NCI-H748 (cell line): ENCODE measurements around the gene RAB38.

Experiments used
- DNase-seq: peaks from one replicate; lab custom pipeline; 2025; ENCODE audit not compliant: unreplicated experiment; lab: John Stamatoyannopoulos, UW

The RAB38 gene

DNA sequence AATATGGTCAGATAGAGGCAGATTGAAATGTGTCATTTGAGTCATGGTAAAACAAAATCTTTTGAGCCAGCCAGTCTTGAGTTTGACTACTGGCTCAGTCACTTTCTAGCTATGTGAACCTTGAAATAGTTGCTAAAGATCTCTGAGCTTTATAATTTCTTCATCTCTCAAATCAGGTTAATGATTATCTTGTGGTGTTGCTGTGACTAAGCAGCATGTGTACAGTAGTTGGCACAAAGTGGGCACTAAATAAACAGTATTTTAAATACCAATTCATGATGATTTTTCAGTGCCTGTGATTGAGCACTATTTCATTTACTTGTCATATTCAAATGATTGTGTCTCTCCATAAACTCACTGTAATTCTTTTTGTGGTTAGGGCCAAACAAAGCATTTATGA lies 70.8 kb downstream of the RAB38 start:
- DNase-seq: no peak

DNA sequence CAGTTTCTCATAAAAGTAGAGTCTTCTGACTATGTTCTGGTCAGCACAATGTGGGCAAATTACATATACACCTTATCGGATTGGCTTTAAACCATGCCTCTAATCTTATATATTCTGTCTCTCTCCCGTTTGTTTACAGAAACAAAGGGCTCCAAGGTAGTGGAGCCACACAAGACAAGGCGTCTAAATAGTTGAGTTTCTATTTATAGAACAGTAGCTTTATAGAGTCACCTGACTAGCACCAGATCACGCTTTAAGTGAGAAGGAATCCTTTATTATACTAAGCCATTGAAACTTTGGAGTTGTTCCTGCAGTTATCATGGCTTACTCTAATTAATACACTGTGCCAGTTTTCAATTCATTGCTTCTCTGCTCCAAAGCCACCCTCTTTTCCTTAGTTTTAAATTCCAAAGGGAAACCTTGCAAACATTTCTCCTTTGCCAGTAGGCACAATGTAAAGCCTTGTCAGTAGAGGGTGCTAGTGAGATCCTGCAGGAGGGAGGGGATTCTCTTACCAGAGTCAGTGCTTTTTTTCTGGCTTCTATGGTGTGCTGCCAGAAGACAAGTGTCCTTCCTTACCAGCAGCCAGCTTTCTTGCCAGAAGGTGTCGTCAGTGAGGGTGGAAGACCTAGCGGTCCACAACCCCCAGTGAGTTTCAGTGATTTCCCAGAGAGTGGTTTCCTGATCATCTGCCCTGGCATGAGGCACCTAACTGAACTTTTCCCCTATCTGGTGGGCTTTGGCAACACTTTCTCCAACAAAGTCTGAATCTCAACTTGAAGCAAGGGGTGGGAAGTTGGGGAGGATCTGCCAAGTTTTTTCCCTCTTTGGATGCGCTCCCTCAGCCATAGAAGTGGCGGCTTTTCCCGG lies 71.7 kb downstream of the RAB38 start:
- DNase-seq: peak; percentile 25

DNA sequence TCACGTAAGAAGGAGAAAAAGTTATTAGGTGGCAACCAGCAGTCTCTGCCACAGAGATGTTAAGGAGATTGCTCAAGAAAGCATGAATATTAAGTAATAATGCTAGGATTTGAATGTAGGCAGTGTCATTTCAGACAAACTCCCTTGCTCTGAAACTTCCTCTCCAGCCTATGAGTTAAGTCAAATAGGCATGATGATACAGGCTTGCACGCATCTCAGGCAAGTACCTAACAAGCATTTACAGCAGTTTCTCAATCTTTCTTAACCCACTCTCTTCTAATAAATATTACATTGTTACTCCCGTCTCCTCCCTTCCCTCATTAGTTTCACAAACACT lies 72.7 kb downstream of the RAB38 start:
- no peak for DNase-seq

DNA sequence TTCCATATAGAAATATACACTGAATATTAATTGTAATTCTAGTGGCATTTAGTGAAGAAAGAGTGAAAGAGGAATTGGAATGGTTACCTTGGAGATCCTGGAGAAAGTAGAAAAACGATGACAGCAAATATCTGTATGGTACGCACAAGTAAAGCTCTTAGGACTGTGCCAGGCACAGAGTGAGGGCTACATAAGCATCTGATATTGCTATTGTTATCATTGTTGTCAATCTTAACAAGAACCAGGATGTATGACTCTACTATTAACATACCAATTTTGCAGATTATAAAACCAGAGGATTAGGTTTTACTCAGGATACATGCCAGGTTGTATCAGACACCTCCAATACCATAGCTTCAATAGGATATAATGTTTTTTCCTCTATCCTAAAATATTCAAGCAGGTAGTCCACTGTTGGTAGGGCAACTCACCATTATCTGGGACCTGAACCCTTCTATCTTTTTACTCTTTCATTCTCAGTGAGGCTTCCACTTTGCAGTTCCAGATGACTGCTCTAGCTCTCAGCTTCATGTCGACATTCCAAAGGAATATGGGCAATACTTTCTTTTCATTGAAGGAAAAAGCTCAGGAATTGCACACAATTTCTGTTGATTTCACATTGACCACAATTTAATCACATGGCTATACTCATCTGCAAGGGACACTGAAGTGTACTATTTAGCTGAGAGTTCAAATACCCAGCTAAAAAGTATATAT lies 73.2 kb downstream of the RAB38 start:
- no peak for DNase-seq

DNA sequence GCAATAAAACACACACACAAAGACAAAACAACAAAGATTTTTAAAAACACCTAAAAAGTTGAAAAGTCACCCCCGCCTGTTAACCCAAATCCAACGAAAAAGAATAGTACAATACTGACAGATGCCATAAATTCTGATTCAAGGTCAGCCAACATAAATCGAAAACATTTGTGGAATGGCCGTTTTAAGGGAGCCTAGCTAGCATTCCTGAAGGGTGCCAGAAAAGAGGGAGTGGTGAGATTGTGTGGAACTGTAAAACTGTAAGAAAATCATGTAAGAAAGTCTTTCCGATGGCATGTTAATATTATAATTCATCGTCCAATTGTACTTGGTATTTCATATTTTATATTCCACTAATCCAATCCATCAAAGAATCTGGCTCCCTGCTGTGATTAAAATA lies 75.1 kb downstream of the RAB38 start:
- no peak for DNase-seq

DNA sequence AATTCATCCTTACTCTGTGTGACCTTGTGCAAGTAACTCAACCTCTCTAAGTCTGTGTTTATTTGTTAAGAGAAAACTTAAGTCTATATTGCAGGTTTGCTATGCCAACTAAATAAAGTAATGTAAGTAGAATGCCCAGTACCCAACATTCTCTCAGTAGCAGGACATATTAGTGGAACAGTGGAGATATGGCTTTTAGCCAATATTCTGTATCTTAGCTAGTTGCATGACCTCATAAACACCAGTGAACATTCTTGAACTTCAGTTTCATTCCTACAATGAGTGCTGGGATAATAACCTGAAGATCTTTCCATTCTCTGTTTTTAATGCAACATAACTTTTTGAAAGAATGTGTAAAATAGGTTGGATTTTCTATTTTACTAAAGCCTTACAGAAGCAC lies 77.0 kb downstream of the RAB38 start:
- DNase-seq: no peak

DNA sequence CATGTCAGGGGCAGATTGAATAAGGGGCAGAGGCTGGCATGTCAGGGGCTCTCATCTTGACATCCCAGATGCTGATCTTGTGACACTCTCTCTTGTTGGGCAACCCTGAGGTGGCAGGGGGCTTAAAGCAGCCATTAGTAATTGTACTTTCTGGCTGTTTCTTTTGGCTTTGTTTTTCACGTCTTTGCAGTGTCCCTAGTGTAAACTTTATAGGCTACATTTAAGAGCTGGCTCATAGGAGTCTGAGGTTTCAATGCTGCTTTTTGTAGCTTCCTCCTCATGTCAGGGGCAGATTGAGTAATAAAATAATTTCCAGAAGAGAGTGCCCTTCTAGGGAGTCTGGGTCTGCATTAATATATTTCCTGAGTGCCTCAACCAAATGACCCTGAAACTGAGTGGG lies 86.1 kb downstream of the RAB38 start:
- no peak for DNase-seq

DNA sequence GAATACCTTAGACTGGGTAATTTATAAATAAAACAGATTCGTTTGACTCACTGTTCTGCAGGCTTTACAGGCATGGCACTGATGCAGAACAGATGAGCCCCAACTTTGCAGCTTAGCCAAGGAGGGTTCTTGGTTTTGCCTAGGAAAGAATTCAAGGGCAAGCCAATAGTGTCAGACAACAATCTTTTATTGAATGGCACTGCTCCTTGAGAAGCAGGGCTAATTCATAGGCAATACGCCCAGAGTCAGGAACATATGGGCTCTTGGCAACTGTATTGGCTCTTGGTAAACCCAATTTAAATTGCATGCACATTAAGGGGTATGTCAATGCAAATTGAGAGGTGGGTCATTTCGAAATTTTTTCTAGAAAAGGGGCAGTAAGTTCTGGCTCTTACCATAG lies 87.9 kb downstream of the RAB38 start:
- no peak for DNase-seq

DNA sequence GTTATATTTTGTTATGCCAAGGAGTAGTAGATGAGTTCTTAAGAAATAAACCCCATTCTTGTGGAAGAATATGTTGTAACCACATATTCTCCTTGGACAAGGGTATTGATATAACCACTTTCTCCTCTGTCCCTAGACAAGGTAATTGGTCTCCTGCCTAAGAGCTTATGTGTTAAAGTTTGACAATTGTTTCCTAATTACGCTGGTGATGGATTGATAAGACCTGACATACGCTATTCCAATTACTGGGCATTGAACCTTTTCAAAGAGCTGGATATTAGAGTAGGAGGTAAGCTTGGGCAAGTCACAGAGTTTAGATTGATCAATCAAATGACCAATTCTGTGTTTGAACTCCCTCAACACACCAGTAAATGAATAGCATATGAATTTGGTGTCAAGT lies 88.9 kb downstream of the RAB38 start:
- no peak for DNase-seq

DNA sequence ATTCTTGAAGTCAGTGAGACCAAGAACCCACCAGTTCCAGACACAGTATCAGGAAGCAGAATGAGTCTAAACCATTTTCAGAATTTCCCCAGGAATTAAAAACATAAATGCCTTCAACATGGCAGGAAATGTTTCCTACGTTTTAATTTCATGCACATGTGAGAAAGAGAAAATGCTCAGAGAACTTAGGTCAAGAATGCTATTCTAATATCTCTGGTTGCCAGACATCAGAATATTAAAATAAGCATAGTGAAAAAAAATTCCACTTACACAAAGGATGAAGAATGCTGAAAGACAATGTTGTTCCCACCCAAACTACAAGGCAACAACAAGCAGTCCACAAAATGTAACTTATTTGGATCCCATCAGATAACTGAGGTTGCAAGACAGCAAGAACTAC lies 104.8 kb downstream of the RAB38 start:
- DNase-seq: no peak

DNA sequence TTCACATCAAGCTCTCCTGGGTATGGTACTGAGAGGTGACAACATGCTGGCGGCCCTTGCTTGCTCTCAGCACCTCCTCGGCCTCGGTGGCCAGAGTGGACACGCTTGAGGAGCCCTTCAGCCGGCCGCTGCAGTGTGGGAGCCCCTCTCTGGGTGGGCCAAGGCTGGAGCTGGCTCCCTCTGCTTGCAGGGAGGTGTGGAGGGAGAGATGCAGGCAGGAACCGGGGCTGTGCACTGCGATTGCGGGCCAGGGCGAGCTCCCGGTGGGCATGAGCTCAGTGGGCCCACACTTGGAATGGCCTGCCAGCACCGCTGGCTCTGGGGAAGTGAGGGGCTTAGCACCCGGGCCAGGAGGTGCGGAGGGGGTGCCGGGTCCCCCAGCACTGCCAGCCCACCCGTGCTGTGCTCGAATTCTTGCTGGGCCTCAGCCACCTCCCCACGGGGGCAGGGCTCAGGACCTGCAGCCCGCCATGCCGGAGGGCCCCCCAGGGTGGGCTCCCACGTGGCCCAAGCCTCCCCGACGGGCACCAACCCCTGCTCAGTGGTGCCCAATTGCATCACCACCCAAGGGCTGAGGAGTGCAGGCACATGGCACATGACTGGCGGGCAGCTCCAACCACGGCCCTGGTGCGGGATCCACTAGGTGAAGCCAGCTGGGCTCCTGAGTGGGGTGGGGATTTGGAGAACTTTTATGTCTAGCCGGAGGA lies 106.2 kb downstream of the RAB38 start:
- DNase-seq: no peak

DNA sequence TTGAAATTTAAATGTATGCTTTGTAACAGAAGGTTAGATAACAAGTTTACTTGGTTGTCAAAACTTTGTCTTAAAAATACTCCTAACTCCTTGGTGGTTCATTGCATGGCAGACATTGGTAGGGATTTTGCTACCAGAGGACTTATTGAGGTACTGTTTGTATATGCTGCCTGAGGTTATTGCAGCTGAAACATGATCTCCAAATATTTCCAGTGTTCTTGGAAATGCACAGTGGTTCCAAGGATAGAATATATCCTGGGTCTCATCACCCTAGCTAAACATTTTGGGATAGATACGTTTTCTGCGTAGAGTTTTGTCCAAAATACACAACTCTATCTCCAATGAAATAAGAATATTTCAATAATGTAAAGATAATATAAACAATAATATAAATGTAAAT lies 109.2 kb downstream of the RAB38 start:
- no peak for DNase-seq

DNA sequence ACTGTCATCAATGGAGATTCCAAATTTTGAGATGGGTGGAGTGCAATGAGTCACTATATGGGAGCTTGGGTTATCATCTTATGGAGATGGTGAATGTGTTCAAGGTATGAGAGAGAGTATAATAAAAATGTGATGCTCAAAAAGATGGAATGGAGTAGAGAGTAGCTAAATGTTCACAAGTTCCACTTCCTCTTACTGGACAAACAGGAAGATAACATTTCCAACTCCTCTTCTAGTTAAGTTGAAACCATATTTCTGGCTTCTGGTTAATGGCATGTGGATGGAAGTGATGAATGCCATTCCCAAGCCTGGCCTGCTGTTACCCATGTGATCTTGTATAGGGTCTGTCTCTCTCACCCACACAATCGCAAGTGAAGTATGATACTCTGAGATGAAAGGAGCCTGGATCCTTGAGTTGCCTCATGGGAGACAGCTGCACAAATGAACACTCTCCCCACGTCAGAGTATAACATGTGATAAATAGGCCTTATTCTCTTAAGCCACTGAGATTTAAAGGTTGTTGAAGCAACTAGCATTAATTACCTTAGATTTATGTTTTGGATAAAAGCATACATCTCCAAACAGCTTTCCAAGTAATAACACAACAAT lies 111.0 kb downstream of the RAB38 start:
- no peak for DNase-seq
